D721Med (cell line): Measurements from ENCODE around the gene PTRH1.

Experiments
- DNase-seq: peaks from one replicate; pipeline ENCODE4 v3.0.0; 2011; ENCODE audit warnings: low spot score; ENCODE audit not compliant: insufficient read length
- FAIRE-seq: peaks from 2 replicates; lab custom pipeline; 2011; peaks lifted over from hg19 to GRCh38; lab: Jason Lieb, UNC
- TF ChIP-seq, protein P1 (sequence below): IDR thresholded peaks from 2 replicates; pipeline ENCODE4 v1.5.1; 2012; ENCODE audit warnings: mild to moderate bottlenecking, control low read depth; ENCODE audit not compliant: insufficient read depth; ENCODE audit errors: missing control alignments

PTRH1 gene

GRCh38 chr9:127723444-127723843, 8.0 kb upstream of the PTRH1 start:
- FAIRE-seq (no peak), DNase-seq (no peak)
- TF ChIP-seq, protein P1, sequence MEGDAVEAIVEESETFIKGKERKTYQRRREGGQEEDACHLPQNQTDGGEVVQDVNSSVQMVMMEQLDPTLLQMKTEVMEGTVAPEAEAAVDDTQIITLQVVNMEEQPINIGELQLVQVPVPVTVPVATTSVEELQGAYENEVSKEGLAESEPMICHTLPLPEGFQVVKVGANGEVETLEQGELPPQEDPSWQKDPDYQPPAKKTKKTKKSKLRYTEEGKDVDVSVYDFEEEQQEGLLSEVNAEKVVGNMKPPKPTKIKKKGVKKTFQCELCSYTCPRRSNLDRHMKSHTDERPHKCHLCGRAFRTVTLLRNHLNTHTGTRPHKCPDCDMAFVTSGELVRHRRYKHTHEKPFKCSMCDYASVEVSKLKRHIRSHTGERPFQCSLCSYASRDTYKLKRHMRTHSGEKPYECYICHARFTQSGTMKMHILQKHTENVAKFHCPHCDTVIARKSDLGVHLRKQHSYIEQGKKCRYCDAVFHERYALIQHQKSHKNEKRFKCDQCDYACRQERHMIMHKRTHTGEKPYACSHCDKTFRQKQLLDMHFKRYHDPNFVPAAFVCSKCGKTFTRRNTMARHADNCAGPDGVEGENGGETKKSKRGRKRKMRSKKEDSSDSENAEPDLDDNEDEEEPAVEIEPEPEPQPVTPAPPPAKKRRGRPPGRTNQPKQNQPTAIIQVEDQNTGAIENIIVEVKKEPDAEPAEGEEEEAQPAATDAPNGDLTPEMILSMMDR, result no peak

DNA sequence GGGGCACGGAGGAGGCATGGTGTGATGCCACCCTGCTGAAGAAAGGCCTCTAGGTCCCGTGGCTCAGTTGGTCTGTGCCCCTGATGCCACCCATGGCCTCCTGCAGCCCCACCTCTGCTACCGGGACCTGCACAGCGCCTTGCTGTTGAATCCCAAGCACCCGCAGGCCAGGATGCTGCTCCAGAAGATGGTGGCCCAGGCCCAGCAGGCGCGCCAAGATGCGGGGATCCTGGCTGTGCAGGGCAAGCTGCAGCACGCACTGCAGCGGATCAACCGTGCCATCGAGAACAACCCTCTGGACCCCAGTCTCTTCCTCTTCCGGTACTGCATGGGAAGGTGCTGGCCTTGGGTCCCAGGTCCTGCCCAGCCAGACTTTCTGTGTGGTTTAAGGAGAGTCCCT, 7.5 kb upstream of the PTRH1 start:
- no peak for FAIRE-seq
- TF ChIP-seq, protein P1, result no peak
- no peak for DNase-seq

GRCh38 chr9:127722055-127722745, 6.7 kb upstream of the PTRH1 start:
- FAIRE-seq (no peak), DNase-seq (no peak)

GRCh38 chr9:127721391-127721821, 5.9 kb upstream of the PTRH1 start:
- FAIRE-seq, result no peak
- no peak for DNase-seq
- TF ChIP-seq, protein P1, result no peak

More at GRCh38 chr9:127722055-127722745, 6.7 kb upstream of the PTRH1 start:
- TF ChIP-seq, protein P1, result no peak

DNA sequence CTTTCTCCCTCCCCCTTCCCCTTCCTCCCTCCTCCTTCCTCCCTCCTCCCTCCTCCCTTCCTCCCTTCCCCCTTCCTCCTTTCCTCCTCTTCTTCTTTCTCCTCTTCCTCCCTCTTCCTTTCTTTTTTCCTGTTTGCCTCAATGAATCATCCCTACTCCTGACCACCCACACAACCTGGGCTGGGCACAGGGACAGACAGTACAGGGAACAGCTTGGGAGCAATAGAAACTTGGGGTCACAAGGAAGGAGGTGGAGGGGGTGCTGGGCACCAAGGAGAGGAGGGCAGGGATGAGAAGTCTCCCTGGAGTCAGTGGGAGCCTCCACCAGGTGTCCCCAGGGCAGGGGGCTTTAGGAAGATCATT, 5.4 kb upstream of the PTRH1 start:
- TF ChIP-seq, protein P1, result no peak
- DNase-seq (no peak), FAIRE-seq (no peak)

DNA sequence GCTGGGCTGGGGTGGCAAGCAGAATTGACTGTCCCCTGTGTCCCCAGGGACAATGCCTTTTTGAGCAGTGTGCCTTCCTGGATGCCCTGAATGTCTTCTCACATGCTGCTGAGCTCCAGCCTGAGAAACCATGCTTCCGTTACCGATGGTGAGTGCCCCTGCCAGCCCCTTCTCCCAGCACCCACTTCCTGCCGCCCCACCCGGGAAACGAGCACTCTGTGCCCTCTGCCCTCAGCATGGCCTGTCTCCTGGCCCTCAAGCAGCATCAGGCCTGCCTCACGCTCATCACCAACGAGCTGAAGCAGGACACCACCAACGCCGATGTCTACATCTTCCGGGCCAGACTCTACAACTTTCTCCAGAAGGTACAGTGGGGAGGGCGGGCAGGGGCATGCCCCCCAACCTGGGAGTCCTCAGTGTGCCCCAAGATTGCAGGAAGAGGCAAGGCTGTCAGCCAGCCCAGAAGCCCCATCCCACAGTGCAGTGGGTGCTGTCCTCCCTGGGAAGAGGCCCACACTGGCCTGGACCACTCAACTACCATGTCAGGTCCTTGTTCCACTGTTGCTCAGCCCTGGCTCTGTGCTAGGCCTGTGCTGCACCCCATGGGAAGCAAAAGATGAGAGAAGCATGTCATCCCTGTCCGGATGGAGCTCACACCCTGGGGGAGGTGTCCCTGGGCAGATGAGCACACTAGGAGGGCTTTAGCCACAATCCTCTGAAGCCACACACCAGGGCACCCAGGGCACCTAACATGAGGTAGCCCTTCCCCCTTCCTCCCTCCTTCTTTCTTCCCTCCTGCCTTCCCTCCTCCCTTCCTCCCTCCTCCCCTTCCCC, 4.8 kb upstream of the PTRH1 start:
- DNase-seq, result no peak
- TF ChIP-seq, protein P1, result no peak
- FAIRE-seq, result no peak

DNA sequence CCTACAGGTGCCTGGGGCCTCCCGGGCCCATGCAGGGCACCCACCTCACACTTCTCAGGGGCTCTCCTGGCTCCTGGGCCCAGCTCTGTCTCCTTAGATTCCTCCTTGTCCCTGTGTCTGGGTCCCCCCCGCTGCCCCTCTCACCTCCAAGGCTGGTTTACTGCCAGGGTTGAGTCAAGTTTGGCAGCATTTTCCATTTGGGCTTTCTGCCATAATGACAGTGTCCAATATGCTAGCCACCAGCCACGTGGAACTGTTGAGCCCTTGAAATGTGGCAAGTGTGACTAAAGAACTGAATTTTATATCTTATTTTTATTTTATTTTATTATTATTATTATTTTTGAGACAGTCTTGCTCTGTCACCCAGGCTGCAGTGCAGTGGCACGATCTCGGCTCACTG, 2.3 kb upstream of the PTRH1 start:
- DNase-seq (no peak), FAIRE-seq (no peak)
- TF ChIP-seq, protein P1, result no peak
